Activated CD4-positive, CD25-positive, alpha-beta regulatory T cell treated with anti-CD3 and anti-CD28 coated beads, Interleukin-2, amount 50 U/mL, for 16 hours (primary cell): ENCODE data around the gene PDZRN4.
"Not testable (repeated sequence)": the region's sequence is repeated elsewhere in the genome, so short reads cannot be mapped to it uniquely, and the experiment has no call there.

Experiments
- DNase-seq: peaks from one replicate; pipeline ENCODE4 v3.0.0-alpha.2; 2020; ENCODE audit warnings: low read depth, low spot score

Gene PDZRN4

DNA sequence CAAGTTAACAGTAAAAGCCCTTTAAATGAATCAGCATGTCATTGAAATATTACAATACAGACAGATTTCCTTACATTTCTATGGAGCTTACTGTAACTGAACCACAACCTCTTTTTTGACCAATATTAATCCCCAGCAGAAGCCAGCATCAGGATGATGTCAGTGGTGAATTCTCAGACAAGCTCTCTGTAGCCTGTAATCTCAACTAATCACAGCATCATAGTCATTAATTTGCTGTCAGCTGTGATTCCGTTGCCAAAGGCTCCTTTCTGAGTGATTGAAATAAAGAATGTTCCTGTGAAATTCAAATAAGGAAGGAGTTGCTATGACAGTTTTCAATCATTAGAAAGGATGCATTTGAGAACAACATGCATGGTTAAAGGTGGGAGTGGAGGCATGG lies 323.1 kb downstream of the PDZRN4 start:
- DNase-seq: no peak

DNA sequence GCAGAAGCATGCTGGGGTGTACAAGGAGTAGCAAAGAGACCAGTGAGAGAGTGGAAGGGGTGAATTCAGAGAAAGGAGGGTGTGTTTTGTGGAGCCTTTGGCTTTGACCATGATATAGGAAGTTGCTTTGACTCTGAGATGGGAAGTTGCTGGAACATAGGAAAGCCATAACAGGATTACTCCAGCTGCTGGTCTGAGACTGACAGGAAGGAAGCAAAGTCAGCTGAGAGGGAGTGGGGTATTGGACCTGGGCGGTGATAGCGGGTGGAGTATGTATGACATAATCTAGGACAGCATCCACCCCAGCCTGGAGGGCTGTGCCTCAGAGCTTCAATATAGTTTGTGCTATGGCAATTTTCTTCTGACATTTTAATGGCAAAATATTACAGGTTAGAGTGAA lies 324.4 kb downstream of the PDZRN4 start:
- no peak for DNase-seq

DNA sequence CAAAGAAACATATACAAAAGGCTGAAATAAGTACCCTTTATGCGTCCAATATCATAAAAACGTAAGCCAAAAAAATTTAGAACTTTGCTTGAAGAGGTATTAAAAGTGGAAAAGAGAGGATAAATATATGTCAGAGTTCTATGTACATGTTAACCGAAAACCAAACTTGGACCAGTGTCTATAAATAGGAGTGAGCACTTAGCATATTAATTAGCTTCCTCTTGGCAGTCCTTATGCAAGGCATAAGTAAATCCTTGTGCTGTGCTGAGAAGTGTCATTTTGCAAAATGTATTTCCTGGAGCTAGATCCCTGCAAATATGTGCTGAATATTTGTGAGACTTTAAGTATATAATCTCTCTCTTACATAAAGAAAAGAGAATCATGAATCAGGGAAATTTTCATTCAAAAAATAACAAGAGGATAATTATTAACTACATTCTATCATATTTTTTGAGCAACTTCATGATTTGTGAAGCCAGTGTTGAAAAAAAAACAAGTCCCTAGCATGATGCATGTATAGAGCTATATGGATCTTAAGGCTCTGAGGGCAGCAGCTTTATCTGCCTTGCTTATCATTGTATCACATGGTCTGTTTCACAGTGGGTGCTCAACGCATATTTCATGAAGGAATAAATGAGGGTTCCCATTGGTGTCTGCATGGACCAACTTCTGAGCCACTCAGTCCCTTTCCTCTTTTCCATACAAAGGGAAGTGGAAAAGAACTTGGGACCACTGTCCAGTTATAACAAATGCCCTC lies 326.1 kb downstream of the PDZRN4 start:
- DNase-seq: no peak

DNA sequence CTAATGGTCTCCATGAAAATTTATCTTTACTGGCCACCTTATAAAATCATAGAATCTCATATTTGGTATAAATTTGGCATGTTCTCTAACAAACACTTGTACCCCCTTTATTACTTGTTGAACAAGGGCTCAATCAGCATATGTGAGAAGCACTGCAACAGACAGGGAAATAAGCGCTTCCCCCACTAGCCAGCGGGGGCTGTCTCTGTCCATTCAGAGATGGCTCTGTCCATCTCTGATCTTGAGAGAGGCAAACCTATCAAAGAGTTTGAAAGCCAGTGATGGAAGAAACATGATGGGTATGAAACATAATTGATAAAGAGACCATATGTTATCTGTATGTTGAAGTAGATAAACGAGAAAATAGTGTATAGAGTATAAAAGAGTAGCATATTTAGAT lies 326.8 kb downstream of the PDZRN4 start:
- DNase-seq: no peak

DNA sequence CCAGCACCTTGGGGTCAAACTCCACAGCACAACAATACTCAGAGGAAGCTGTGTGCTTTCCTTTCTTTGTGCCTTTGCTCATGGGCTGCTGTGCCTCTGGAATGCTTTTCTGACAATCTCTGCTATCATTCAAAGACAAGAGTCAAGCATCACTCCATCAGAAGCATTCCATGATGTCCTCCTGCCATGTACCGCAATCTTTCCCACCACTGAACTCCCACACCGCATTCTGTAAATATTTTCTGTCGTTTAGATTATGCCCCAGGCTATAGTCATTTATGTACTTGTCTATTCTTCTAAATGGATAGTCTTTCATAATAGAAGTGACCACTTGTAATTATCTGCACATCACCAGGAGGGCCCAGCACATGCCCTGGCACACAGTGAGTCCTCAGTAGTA lies 327.8 kb downstream of the PDZRN4 start:
- no peak for DNase-seq

DNA sequence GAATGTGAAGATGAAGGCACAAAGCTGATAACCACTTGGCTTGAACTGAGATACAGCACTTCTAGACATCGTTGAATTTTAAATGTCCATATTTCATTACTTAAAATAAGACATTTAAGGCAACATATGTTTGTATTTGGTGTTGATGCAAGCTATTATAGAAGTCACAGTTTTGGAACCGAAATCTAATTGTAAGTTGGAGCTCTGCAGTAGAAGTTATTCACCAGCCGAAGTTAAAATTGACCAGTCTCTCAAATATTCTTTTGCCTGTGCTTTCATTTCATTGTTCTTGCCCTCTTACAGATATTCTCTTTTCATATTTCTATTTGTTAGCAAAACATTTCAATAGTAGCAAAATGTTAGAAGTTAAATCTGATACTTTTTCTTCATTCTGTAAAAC lies 332.7 kb downstream of the PDZRN4 start:
- DNase-seq: no peak

DNA sequence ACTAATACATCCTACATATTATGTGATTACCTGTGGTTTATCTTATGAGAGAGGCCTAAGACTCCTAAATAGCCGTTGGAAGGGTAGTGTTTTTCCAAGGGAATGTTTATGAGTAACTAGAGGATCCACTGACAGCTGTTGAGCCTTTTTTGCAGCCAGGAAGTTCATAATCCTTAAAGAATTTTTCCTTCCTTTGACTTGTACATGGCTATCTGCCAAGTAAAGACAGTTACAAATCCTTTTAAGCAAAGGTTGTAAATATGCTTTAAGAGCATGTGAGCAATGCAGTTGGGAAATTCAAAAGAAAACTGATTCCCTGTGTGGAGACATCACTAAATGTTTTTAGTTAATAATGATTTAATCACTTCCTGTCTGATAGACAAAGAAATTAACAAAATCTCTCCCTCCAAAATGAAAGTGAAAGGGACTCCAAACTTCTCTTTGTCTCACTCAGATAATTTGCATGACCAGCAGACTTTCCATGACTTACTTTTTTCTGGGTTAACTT lies 333.8 kb downstream of the PDZRN4 start:
- DNase-seq: no peak

DNA sequence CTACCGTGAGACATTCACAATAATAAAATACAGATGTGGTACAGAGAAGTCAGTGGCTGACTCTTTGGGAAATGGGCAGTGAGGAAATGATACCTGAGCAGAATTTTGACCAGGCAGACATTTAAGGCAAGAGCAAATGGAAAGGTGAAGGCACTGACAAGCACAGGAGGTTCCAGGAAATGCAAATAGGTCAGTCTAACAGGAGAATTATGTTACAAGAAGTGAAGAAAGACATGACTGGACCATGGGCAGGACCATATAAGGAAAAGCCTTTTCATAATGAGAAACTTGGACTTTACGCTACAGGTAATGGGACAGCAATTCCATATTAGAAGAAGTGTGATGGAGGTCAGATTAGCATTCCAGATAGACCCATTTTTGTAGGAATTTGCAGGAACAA lies 338.9 kb downstream of the PDZRN4 start:
- DNase-seq: no peak

DNA sequence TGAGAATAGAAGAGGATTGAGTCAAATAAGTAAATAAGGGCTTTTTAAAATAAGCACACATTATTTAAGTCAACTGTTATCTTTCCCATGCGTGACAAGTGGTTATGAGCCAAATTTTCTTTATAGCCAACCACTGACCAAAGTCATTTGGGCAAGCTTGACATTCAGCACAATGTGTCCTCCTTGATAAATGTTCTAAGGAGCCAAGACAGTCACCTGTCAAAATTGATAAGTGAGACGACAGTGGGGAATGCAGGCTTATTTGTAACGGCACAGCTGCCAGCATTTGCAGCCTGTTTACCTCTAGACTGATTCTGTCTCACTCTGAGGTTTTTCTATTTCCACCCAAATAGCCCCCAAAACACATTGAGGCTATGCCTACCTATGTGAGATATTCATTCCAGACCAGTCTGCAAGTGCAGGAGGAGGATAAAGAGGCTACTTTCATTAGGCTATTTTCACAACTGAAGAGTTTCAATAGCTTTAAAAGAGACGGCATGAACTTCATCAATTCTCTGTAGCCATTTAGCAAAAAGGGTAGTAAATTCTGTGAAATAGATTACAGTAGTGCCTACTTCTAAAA lies 339.5 kb downstream of the PDZRN4 start:
- no peak for DNase-seq

DNA sequence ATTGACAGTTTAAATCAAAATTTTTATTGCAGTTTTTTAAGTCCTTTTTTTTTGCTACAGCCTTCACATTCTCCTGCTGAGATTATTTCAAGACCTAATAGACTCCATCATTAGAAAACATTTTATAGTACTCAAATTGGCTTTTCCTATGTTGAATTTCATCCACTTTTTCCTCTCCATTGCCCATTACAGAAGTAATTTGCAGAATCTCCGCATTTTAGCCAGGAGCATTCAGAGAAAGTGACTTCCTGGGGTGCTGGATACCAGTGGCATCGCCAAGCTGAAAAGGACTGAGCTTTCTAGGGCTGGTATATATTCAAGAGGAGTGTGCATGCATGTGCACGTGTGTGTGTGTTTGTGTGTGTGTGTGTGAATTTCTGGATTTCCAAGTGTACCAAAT lies 340.8 kb downstream of the PDZRN4 start:
- no peak for DNase-seq

DNA sequence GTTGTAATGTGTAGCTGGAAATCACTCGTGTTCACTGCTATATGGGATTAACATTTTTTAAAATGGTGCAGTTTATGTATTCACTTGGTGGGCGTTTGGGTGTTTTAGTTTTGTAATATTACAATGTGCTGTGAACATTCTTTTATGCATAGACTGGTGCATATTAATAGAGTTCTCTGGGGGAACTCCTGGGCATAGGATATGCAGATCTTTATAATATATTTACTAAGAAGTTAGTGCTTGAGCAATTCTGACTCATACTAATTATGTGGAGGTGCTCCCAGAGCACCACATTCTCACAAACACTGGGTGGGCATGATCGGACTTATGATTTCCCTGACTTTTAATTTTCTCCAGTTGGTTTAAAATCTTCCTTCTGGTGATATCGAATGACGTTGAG lies 342.3 kb downstream of the PDZRN4 start:
- no peak for DNase-seq

DNA sequence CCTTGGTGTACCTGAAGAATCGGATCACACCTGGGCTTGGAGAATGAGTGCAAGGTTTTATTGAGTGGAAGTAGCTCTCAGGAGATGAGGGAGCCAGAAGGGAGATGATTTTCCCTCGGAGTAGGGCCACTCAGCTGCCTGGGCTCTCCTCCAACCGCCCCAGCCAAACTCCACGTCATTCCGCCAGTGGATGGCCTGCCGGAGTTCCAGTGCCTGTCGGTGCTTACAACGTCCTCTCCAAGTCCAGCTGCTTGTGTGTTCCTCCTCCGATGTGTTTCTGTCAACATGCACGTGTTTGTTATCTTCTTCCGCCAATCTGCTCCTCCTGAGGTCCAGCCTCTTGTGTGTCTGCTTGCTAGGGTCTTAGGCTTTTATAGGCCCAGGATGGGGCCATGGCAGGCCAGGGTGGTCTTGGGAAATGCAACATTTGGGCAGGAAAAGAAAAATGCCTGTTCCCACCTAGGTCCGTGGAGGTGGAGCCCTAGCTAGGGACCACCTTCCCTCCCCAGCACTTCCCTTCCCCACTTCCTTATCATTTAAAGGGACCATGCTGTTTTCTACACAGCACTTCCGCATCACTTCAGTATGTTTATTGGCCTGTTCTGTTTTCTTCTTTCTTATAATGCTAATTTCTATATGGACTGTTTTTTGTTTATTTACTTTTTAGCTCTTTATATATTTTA lies 343.2 kb downstream of the PDZRN4 start:
- no peak for DNase-seq

DNA sequence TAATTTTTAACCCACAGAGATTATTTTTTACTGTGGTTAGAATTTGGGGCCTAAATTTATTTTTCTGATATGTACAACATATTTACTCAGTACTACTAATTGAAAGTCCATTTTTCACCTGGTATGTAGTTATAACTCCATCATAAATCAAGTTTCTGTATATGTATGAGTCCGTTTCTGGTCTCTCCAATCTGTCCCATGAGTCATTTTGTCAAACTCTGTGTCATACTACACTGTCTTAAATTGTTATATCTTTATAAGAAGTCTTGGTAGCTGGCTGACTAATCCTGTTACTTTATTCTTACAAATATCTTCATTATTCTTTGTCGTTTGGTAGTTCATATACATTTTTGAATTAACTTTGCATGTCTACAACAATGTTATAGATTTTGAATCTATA lies 344.0 kb downstream of the PDZRN4 start:
- DNase-seq: no peak

DNA sequence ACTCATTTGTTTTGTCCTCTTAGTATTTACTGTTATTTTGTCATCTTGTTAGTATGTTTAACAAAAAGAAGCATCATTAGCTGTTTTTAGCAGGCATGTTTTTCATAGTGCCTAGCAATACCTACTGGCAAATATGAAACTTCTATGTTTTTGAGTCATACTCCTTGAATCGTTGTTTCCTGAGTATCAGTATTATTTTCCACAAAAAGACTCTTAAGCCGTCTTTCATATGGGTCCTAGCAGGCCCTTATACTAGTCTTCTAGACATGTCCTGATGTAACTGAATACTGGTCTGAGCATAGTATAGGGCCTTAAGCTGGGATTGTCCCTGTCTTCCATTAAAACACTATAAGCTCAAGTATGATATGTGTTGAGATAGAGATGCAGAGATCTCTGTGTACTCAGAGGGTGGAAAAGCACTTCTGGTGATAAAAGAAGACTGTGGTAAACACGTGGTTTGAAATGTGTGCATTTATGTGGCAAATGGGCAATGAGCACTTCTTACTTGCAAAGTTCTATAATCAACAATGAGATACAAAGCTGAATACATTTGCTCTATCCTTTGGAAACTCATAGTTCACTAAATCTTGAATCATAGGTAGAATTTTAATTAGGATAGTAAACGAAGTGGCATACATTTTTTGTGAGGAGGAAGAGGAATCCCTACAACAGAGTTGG lies 348.8 kb downstream of the PDZRN4 start:
- no peak for DNase-seq

DNA sequence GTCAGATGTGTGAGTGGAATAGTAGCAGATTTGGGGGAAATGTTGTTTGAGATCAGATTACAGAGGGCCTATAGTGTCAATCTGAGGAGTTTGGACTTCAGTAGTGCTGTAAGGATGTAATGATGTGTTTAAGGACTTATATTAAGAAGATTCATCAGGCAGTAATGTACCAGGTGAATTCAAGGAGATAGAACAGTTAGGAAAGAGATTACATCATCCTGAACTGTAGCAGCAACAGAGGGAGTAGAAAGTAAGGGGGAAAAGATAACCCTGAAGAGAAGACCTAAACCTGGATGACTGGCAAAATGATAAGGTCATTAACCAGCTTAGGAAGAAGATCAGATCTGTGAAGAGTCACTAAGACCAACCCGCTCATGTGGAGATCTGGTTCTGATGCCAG lies 349.4 kb downstream of the PDZRN4 start:
- no peak for DNase-seq

DNA sequence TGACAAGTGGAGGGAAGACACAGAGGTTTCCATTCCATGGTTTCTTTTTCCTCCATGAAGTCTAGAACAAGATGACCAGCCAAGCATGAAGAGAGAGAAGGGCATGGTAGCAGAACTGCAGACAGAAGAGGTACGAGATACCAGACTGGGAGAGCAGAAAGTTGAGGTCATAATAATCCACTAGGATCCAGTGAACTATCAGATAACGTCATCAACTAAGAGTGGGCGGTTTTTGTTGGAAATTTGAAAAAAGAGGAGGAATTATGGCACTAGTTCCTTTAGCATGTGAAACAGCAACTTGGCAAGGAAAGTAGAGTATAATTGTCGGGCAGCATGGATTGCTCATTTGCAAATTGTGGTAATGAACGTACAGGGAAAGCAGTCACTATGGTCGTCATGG lies 357.6 kb downstream of the PDZRN4 start:
- DNase-seq: no peak

DNA sequence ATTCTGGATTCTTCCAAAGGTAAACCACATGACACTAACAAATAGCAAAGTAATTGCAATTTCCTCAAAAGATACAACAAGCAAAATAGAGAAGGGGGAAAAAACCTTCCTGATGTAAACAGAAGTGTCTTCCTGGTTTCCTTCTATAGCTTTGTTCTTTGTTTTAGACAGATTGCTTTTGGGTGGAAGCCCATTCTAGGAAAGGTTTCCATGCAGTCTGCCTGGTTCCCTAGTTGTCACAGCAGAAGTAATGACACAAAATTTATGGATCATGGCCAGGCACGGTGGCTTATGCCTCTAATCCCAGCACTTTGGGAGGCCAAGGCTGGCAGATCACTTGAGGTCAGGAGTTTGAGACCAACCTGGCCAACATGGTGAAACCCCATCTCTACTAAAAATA lies 359.0 kb downstream of the PDZRN4 start:
- DNase-seq: not testable (repeated sequence)

DNA sequence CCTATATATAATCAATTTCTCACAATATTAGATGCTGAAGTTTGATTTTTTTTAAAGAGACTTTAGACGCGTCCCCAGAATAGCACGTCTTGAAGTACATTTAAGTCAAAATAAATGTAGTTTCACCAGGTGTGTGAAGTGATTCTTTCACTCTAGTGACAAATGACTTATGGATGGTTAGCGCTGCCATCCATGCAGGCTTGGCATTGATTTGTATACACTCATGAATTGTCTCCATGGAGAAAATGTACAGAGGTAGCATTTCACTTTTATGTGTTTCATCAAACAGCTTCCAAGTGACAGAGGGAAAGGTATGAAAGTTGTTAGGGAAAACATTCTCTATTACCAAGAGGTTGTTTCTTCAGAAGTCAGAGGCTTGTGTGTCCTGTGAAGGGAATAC lies 360.8 kb downstream of the PDZRN4 start:
- no peak for DNase-seq

DNA sequence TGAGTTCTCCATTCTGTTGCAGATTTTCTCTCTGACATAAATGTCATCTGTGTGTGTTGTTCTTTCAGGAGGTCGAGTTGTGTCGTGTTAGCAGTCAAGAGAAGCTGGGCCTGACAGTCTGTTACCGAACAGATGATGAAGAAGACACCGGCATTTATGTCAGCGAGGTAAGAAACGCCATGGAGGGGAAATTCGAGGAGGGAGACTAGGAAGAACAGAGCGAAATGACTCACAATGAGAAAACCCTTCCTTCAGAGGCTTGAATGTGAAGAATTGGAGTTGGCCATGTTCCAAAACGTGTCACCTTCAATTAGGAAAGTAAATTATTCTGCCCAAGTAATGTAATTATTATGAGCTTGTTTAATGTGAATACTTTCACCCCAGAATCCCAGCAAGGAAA lies 364.5 kb downstream of the PDZRN4 start:
- DNase-seq: no peak

DNA sequence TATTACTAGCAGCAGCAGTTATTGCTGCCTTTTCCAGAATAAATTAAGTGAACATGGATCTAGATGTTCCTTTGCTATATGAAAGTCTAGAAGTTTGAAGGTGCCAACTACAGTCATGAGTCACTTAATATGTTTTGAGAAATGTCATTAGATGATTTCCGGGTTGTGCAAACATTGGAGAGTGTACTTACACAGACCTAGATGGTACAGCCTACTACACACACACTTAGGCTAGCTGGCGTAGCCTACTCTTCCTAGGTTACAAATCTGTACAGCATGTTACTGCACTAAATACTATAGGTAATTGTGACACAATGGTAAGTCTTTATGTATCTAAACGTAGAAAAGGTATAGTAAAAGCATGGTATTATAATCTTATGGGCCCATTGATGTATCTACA lies 368.1 kb downstream of the PDZRN4 start:
- no peak for DNase-seq

DNA sequence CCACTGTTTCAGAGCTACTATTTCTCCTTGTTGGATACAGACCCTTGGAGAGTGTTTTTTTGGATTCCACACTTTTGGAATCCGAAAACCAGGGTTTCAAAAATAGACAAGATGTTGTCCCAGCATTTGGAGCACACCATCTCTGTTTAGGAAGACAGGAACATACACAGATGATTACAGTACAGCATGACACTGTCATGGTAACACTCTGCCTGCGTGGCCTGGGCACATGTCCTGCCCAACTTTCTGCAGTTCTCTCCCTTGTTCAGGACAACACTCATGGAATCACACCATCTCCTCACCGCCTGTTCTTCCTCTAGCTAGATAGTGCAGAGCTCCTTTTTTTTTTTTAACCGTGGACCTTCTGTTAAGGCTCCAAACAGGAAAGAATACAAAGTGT lies 369.2 kb downstream of the PDZRN4 start:
- no peak for DNase-seq

DNA sequence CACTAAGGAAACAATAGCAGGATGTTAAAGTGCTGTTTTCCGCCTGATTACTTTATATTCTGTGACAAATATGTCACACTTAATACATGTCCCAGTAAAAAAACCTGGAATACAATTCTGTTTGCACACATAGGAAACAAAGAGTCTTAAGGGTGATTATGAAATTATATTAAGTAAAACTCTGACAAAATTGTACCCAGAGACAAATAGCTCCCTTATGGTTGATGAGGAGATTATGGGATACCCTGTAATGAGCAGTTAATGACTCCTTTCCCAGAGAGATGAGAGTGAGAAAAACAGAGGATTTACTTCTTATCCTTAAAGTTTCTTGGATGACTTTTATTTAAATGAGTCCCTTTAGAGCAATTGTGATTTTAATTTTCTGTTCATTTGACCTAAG lies 370.6 kb downstream of the PDZRN4 start:
- DNase-seq: no peak
